Neutrophil (primary cell): ENCODE measurements around the gene PELI1.
A peak's percentile ranks its signal among the peaks of the same experiment; 100 is the strongest.

Experiments
- H3K27ac ChIP-seq: fragments of 200-600 bp; sonication (generic); 2 replicates; pipeline ENCODE4 v1.5.1; 2016; ENCODE audit warnings: mild to moderate bottlenecking, moderate library complexity
- H3K27me3 ChIP-seq: fragments of 200-600 bp; sonication (generic); 2 replicates; pipeline ENCODE4 v1.6.0; 2016; ENCODE audit warnings: mild to moderate bottlenecking
- H3K36me3 ChIP-seq: fragments of 200-600 bp; sonication (generic); 2 replicates; pipeline ENCODE4 v1.5.1; 2017
- H3K4me1 ChIP-seq, 2 experiments: fragments of 200-600 bp in 1 of 2; sonication (generic) in 1 of 2; 1 replicate in 1 of 2; 2 replicates in 1 of 2; pipeline versions ENCODE4 v1.5.1 to v1.6.1; 2013 to 2016; ENCODE audit warnings: low read depth in 1 of 2, low read length in 1 of 2, mild to moderate bottlenecking in 1 of 2, moderate library complexity in 1 of 2; ENCODE audit not compliant: control insufficient read depth in 1 of 2, insufficient read depth in 1 of 2
- H3K4me3 ChIP-seq, 2 experiments: fragments of 200-600 bp in 1 of 2; sonication (generic) in 1 of 2; 1 replicate in 1 of 2; 2 replicates in 1 of 2; pipeline ENCODE4 v1.5.1; 2013 to 2016; ENCODE audit warnings: low read depth in 1 of 2, low read length in 1 of 2, mild to moderate bottlenecking in 1 of 2, moderate library complexity in 1 of 2
- H3K9me3 ChIP-seq: fragments of 200-600 bp; sonication (generic); 2 replicates; pipeline ENCODE4 v1.5.1; 2016
- CTCF ChIP-seq: fragments of 200-600 bp; sonication (generic); IDR thresholded peaks from 2 replicates; pipeline ENCODE4 v1.5.1; 2016; ENCODE audit warnings: antibody characterized with exemption

Gene PELI1

GRCh38 chr2:64165706-64166105, 21.5 kb upstream of the PELI1 start:
- no peak overlapping the region for H3K4me3 ChIP-seq
- H3K27me3 ChIP-seq: no peaks in the 10 kb centered on the region
- no peaks in the 10 kb centered on the region for H3K36me3 ChIP-seq
- H3K27ac ChIP-seq: no peak overlapping the region
- peaks cover 8 to 9% of the 10 kb centered on the region in 2 experiments for H3K4me1 ChIP-seq
- no peak for TF ChIP-seq CTCF
- H3K9me3 ChIP-seq: no peaks in the 10 kb centered on the region

GRCh38 chr2:64164629-64165028, 20.4 kb upstream of the PELI1 start:
- Histone ChIP-seq H3K9me3 (no peaks in the 10 kb centered on the region), H3K27ac (no peak overlapping the region), H3K27me3 (no peaks in the 10 kb centered on the region), H3K4me1 (peaks cover 8 to 9% of the 10 kb centered on the region in 2 experiments), H3K4me3 (no peak overlapping the region), H3K36me3 (no peaks in the 10 kb centered on the region)
- no peak for TF ChIP-seq CTCF

GRCh38 chr2:64162516-64162915, 18.3 kb upstream of the PELI1 start:
- Histone ChIP-seq H3K9me3 (no peaks in the 10 kb centered on the region), H3K27ac (peak overlapping the region; percentile 42), H3K4me1 (peaks cover 8 to 9% of the 10 kb centered on the region in 2 experiments), H3K27me3 (no peaks in the 10 kb centered on the region), H3K36me3 (no peaks in the 10 kb centered on the region), H3K4me3 (no peak overlapping the region)
- no peak for TF ChIP-seq CTCF

GRCh38 chr2:64157792-64158191, 13.6 kb upstream of the PELI1 start:
- no peak overlapping the region for H3K4me3 ChIP-seq
- no peak overlapping the region for H3K27ac ChIP-seq
- TF ChIP-seq CTCF: no peak
- no peaks in the 10 kb centered on the region for H3K9me3 ChIP-seq
- H3K27me3 ChIP-seq: no peaks in the 10 kb centered on the region
- H3K36me3 ChIP-seq: no peaks in the 10 kb centered on the region
- peaks cover 6 to 7% of the 10 kb centered on the region in 2 experiments for H3K4me1 ChIP-seq

- no peaks in the 10 kb centered on the region for H3K36me3 ChIP-seq
- no peaks in the 10 kb centered on the region for H3K9me3 ChIP-seq
- TF ChIP-seq CTCF: no peak
- no peak overlapping the region for H3K4me3 ChIP-seq
- H3K27me3 ChIP-seq: no peaks in the 10 kb centered on the region
- peaks cover 0 to 5% of the 10 kb centered on the region in 2 experiments for H3K4me1 ChIP-seq
- H3K27ac ChIP-seq: no peak overlapping the region
Observed at GRCh38 chr2:64153811-64154210, 9.6 kb upstream of the PELI1 start.

- H3K27me3 ChIP-seq: no peaks in the 10 kb centered on the region
- H3K4me3 ChIP-seq: no peak overlapping the region
- no peak overlapping the region for H3K27ac ChIP-seq
- no peaks in the 10 kb centered on the region for H3K36me3 ChIP-seq
- peaks cover 0 to 5% of the 10 kb centered on the region in 2 experiments for H3K4me1 ChIP-seq
- H3K9me3 ChIP-seq: no peaks in the 10 kb centered on the region
- no peak for TF ChIP-seq CTCF
Observed at GRCh38 chr2:64151476-64151875, 7.3 kb upstream of the PELI1 start.
